Fibroblast of skin of back (primary cell): ENCODE data around the gene KRCC1.
"Not testable (repeated sequence)": the region's sequence is repeated elsewhere in the genome, so short reads cannot be mapped to it uniquely, and the experiment has no call there.

Experiments used
- DNase-seq: peaks from one replicate; pipeline ENCODE4 v3.0.0-alpha.2; 2013

Gene KRCC1

DNA sequence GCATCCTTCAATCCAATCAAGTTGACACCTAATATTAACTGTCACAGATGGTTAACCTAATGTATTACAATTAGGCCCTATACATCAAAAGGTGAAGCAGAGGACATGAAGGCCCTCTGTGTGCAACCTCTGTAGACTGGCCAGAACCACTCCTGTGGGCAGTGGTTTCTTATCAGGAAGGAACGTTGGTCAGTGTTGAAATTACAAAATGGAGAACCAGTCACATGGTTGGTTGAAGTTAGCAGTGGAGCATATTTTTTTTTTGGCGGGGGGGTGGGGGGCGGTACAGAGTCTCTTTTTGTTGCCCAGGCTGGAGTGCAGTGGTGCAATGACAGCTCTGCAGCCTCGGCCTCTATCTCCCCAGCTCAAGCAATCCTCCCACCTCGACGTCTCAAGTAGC lies 59.0 kb downstream of the KRCC1 start:
- DNase-seq: no peak

- DNase-seq: no peak
These were observed 59.8 kb downstream of the KRCC1 start for GRCh38 chr2:87995756-87996155.

DNA sequence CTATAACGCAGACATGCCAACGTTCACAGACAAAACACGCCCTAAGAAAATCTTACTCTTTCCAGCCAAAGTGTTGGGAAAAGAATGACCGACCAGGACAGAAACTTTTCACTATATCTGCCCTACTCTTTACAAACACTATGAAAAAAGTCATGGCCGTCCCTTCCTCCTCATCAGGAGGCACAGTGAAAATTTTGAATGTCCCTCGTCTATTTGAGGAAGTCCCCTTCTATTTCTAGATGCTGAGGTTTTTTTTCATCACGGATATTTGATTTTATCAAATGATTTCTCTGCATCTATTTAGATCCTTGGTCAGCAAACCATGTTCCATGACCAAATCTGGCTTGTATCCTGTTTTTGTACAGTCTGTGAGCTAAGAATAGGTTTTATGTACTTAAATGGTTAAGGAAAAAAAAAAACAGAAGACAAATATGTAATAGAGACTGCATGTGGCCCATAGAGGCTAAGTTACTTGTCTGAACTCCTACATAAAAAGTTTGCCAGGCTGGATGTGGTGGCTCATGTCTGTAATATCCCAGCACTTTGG lies 61.2 kb downstream of the KRCC1 start:
- not testable (repeated sequence) for DNase-seq

GRCh38 chr2:87992569-87992968 lies 63.0 kb downstream of the KRCC1 start:
- not testable (repeated sequence) for DNase-seq

DNA sequence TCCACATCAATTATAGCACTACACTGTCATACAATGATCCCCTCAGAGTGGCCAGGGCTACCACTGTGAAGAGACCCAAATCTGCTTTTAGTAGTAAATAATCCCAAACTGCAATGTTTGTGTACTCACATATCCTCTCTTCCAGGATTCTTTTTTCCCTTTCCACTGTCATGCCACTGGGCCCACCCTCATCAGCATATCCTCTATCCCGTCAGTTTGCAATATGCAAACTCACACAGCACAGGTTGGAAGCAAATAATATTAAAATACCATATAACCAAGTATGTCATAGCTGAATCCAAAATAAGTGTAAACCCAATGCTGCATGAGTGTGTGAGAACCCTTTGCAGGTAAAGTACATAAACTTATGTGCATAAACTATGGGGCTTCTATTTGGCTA lies 68.1 kb downstream of the KRCC1 start:
- not testable (repeated sequence) for DNase-seq

DNA sequence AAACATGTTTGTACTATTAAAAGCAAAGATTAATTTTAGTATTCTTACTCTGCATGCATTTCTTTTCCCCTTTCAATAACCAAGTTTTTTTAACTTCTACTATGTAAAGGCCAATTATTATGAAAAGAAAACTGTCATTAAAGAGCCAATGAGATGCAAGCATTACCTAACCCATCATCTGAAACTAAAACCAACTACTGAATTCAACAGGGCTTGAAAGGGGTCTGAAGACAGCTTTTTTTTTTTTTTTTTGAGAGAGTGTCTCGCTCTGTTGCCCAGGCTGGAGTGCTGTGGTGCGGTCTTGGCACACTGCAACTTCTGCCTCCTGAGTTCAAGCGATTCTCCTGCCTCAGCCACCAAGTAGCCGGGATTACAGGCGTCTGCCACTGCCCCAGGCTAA lies 69.7 kb downstream of the KRCC1 start:
- DNase-seq: not testable (repeated sequence)

- DNase-seq: not testable (repeated sequence)
These were observed 74.4 kb downstream of the KRCC1 start for GRCh38 chr2:87981182-87981581.
